HCT116 (cell line): ENCODE measurements around the gene ADA. TPM values are rescaled to one million over a fixed set of nuclear protein-coding genes. Genes with fewer than 3 reads are reported as not detected.

Source experiments
- ATAC-seq: fragments of 200-7000 bp; cut with Tn5 transposase; 2 replicates; pipeline ENCODE4 v1.9.1; 2020; ENCODE audit warnings: mild to moderate bottlenecking, moderate library complexity
- BruUV-seq: library from RNA; stranded (reverse); fragments of 400-500 nt; replicated peaks from 2 replicates; lab custom pipeline; 2021; lab: Mats Ljungman, UMichigan
- CTCF ChIA-PET: fragments of 300-600 bp; sonication (Branson Sonifier 250); formaldehyde crosslinking; loops from one replicate; lab custom pipeline; 2021; ENCODE audit warnings: antibody characterized with exemption; lab: Charles Lee
- POLR2A ChIA-PET: fragments of 300-600, 350-600 bp; sonication (Branson Sonifier 250); formaldehyde crosslinking; loops from one replicate; lab custom pipeline; 2021; ENCODE audit warnings: antibody characterized with exemption; lab: Charles Lee
- RAD21 ChIA-PET, 2 experiments: fragments of 300-600 bp; sonication (Branson Sonifier 250); formaldehyde crosslinking; loops; one replicate each; lab custom pipeline; 2023; ENCODE audit warnings: low total read pairs in 2 of 2; ENCODE audit not compliant: uncharacterized antibody in 2 of 2, unreplicated experiment in 2 of 2, low non-redundant PET in 1 of 2; lab: Charles Lee
- DNase-seq: peaks from one replicate; pipeline ENCODE4 v3.0.0-alpha.2; 2010; ENCODE audit warnings: low read depth, low spot score
- H2AFZ ChIP-seq: fragments of 200-600 bp; shearing (Covaris generic), sonication (generic); 2 replicates; pipeline ENCODE4 v1.6.1; 2017; ENCODE audit warnings: low read depth, mixed run types, mixed read lengths, antibody characterized with exemption, low read length; ENCODE audit not compliant: poor library complexity, severe bottlenecking
- H3K27ac ChIP-seq: 2 replicates; pipeline ENCODE4 v1.5.1; 2012; ENCODE audit warnings: low read depth, low read length
- H3K27me3 ChIP-seq: fragments of 200-600 bp; sonication (generic); 2 replicates; pipeline ENCODE4 v1.6.1; 2016; ENCODE audit warnings: mixed run types, low read length, mixed read lengths; ENCODE audit not compliant: insufficient read depth
- H3K36me3 ChIP-seq, 2 experiments: fragments of 200-500 bp in 1 of 2; fragments of 200-600 bp in 1 of 2; sonication (Bioruptor generic) in 1 of 2; sonication (generic) in 1 of 2; 2 replicates each; pipeline versions ENCODE4 v1.5.1 to v1.6.1; 2014 to 2016; ENCODE audit warnings: low read length in 2 of 2, inconsistent platforms in 1 of 2, mixed read lengths in 1 of 2, mixed run types in 1 of 2; ENCODE audit not compliant: insufficient read depth in 2 of 2, control insufficient read depth in 1 of 2
- H3K4me1 ChIP-seq, 2 experiments: fragments of 200-600 bp in 1 of 2; sonication (generic) in 1 of 2; 2 replicates each; pipeline versions ENCODE4 v1.5.1 to v1.6.1; 2012 to 2017; ENCODE audit warnings: low read length in 2 of 2, inconsistent platforms in 1 of 2, mild to moderate bottlenecking in 1 of 2, mixed read lengths in 1 of 2, mixed run types in 1 of 2, moderate library complexity in 1 of 2; ENCODE audit not compliant: insufficient read depth in 2 of 2, control insufficient read depth in 1 of 2
- H3K4me2 ChIP-seq: fragments of 200-600 bp; sonication (generic); 2 replicates; pipeline ENCODE4 v1.6.1; 2017; ENCODE audit warnings: mixed run types, low read length, mixed read lengths
- H3K4me3 ChIP-seq, 2 experiments: fragments of 200-600 bp in 1 of 2; sonication (generic) in 1 of 2; replicated peaks in 1 of 2; 2 replicates each; pipeline ENCODE4 v1.5.1; 2011 to 2016; ENCODE audit warnings: low read length in 2 of 2, control low read depth in 1 of 2, low read depth in 1 of 2, mild to moderate bottlenecking in 1 of 2, mixed read lengths in 1 of 2, mixed run types in 1 of 2
- H3K79me2 ChIP-seq: fragments of 200-600 bp; sonication (generic); 2 replicates; pipeline ENCODE4 v1.6.1; 2017; ENCODE audit warnings: mild to moderate bottlenecking, mixed run types, low read length, moderate library complexity, mixed read lengths; ENCODE audit not compliant: insufficient read depth
- H3K9ac ChIP-seq: fragments of 200-600 bp; sonication (generic); 2 replicates; pipeline ENCODE4 v1.6.1; 2016; ENCODE audit warnings: low read length, mixed read lengths
- H3K9me2 ChIP-seq: fragments of 200-600 bp; sonication (generic), shearing (Covaris generic); 2 replicates; pipeline ENCODE4 v1.6.1; 2017; ENCODE audit warnings: mixed run types, mild to moderate bottlenecking, moderate library complexity; ENCODE audit not compliant: insufficient read depth
- H3K9me3 ChIP-seq, 2 experiments: fragments of 200-500 bp in 1 of 2; fragments of 200-600 bp in 1 of 2; sonication (Bioruptor generic) in 1 of 2; sonication (generic) in 1 of 2; 2 replicates each; pipeline ENCODE4 v1.6.1; 2014 to 2017; ENCODE audit warnings: low read length in 2 of 2, mixed read lengths in 2 of 2, inconsistent platforms in 1 of 2, low read depth in 1 of 2, mild to moderate bottlenecking in 1 of 2, mixed run types in 1 of 2, moderate library complexity in 1 of 2; ENCODE audit not compliant: control insufficient read depth in 1 of 2, insufficient read depth in 1 of 2
- H4K20me1 ChIP-seq: fragments of 200-600 bp; sonication (generic), shearing (Covaris generic); 2 replicates; pipeline ENCODE4 v1.6.1; 2017; ENCODE audit warnings: mixed run types, mild to moderate bottlenecking, moderate library complexity; ENCODE audit not compliant: insufficient read depth
- CBX3 ChIP-seq: IDR thresholded peaks from 2 replicates; pipeline ENCODE4 v1.6.1; 2012; ENCODE audit warnings: low read depth
- CTCF ChIP-seq, 3 experiments: fragments of 200-600 bp in 1 of 3; sonication (generic) in 1 of 3; IDR thresholded peaks in 2 of 3; conservative IDR thresholded peaks in 1 of 3; 2 replicates each; pipeline ENCODE4 v1.5.1; 2012 to 2017; ENCODE audit warnings: low read depth in 2 of 3, low read length in 2 of 3, antibody characterized with exemption in 1 of 3, borderline replicate concordance in 1 of 3, control low read depth in 1 of 3, mild to moderate bottlenecking in 1 of 3, mixed read lengths in 1 of 3, mixed run types in 1 of 3, moderate library complexity in 1 of 3; ENCODE audit not compliant: insufficient read depth in 1 of 3
- ELF1 ChIP-seq: IDR thresholded peaks from 2 replicates; pipeline ENCODE4 v1.6.1; 2012; ENCODE audit warnings: low read depth, borderline replicate concordance
- EZH2 ChIP-seq: fragments of 200-600 bp; sonication (generic); IDR thresholded peaks from 2 replicates; pipeline ENCODE4 v1.6.1; 2017; ENCODE audit warnings: antibody characterized with exemption, mixed run types
- FOSL1 ChIP-seq: IDR thresholded peaks from 2 replicates; pipeline ENCODE4 v1.6.1; 2012; ENCODE audit warnings: low read depth
- JUND ChIP-seq: IDR thresholded peaks from 2 replicates; pipeline ENCODE4 v1.6.1; 2012
- MAX ChIP-seq: IDR thresholded peaks from 2 replicates; pipeline ENCODE4 v1.6.1; 2012
- POLR2AphosphoS5 ChIP-seq: IDR thresholded peaks from 2 replicates; pipeline ENCODE4 v1.6.1; 2011; ENCODE audit warnings: mild to moderate bottlenecking, low read depth, low read length, moderate library complexity
- ZNF274 ChIP-seq: fragments of 200-500 bp; sonication (Bioruptor generic); IDR thresholded peaks from 2 replicates; pipeline ENCODE4 v1.6.1; 2014; ENCODE audit warnings: mild to moderate bottlenecking, low read depth, low read length, inconsistent platforms
- intact Hi-C: fragments of 100-400 bp; cut with micrococcal nuclease; formaldehyde crosslinking; loops from 2 replicates; pipeline ENCODE4 v1.10.0; 2022
- total RNA-seq: library from RNA; stranded (reverse); gene quantifications from one replicate; pipeline ENCODE4 v1.2.1, GENCODE V29; 2021; ENCODE audit not compliant: unreplicated experiment
- TF ChIP-seq, protein P1 (sequence below): IDR thresholded peaks from 2 replicates; pipeline ENCODE4 v1.6.1; 2012

ADA gene
- total RNA-seq, 1 experiment from 2014 or later, result 25.9 TPM

- TF ChIP-seq CTCF (IDR thresholded peaks at IDR 0.05 in 2 of 3, conservative IDR thresholded peaks at IDR 0.05 in 1 of 3; ENCODE audit: borderline replicate concordance in 1 of 3, insufficient read depth in 1 of 3, low read depth in 2 of 3, low read length in 2 of 3), result no peak
These were observed 32.2 kb downstream of the ADA start (continued) for GRCh38 chr20:44619294-44619693.

DNA sequence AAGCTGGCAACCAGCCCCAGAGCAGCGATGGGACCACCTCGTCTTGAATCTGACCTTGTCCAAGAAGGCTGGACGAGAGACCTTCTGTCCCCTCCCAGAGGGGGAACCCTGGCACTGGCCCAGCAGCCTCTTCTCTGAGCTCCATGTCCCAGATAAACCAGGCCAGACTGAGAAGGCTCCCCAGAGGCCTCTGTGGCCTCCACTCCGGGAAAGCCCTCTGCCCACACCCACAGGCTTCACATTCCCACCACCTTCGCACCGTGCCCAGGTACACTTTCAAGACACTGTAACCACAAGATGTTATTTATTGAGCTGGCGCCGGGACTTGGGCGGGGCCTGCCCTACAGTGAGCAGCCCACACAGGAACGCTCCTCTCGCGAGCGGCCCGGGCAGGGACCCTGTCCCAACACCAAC lies 33.2 kb downstream of the ADA start:
- H3K4me3 ChIP-seq, result no peak overlapping the region
- no peak for TF ChIP-seq EZH2
- no peak for TF ChIP-seq MAX
- no peak for TF ChIP-seq CTCF (IDR thresholded peaks at IDR 0.05 in 2 of 3, conservative IDR thresholded peaks at IDR 0.05 in 1 of 3; ENCODE audit: borderline replicate concordance in 1 of 3, insufficient read depth in 1 of 3, low read depth in 2 of 3, low read length in 2 of 3)
- TF ChIP-seq ELF1, result no peak
- no peak for TF ChIP-seq ZNF274
- TF ChIP-seq POLR2AphosphoS5, result no peak
- TF ChIP-seq CBX3, result no peak
- TF ChIP-seq, protein P1, sequence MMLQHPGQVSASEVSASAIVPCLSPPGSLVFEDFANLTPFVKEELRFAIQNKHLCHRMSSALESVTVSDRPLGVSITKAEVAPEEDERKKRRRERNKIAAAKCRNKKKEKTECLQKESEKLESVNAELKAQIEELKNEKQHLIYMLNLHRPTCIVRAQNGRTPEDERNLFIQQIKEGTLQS, result no peak
- TF ChIP-seq JUND, result no peak
- no peak for TF ChIP-seq FOSL1
- no peaks in the 10 kb centered on the region for H3K79me2 ChIP-seq
- CTCF ChIA-PET, result interaction anchor here (0.8 kb wide), 1 partner anchor 65 kb away, joined by 3 read pairs; no protein-coding TSS in a partner anchor
- no peaks in the 10 kb centered on the region for H3K4me1 ChIP-seq
- peaks cover 0 to 3% of the 10 kb centered on the region in 2 experiments; a peak in 3 of 4 replicates for H3K9me3 ChIP-seq
- peaks cover 10 to 40% of the 10 kb centered on the region in 2 experiments; a peak in 3 of 4 replicates for H3K36me3 ChIP-seq
- no peaks in the 10 kb centered on the region for H4K20me1 ChIP-seq
- H2AFZ ChIP-seq, result no peak overlapping the region
- H3K9ac ChIP-seq, result no peak overlapping the region
- no peak for DNase-seq
- no peaks in the 10 kb centered on the region for H3K9me2 ChIP-seq
- BruUV-seq, result no TSS peak
- POLR2A ChIA-PET, result no interaction called here
- intact Hi-C loops, result no loop called here
- RAD21 ChIA-PET, result no interaction called here
- H3K4me2 ChIP-seq, result no peak overlapping the region
- no peak for ATAC-seq
- no peak overlapping the region for H3K27ac ChIP-seq
- no peaks in the 10 kb centered on the region for H3K27me3 ChIP-seq
